Esophagus (tissue), 2 donors: ENCODE data around the gene ZDHHC17. TPM values are rescaled to one million over a fixed set of nuclear protein-coding genes. Genes with fewer than 3 reads are reported as not detected.

ENCODE experiments used
- H3K27ac ChIP-seq, 2 donors: one replicate each; pipeline ENCODE4 v1.5.1; 2013; ENCODE audit warnings: low read depth in 2 of 2, mild to moderate bottlenecking in 2 of 2, inconsistent platforms in 1 of 2, low read length in 1 of 2, moderate library complexity in 1 of 2
- H3K27me3 ChIP-seq, 2 donors: one replicate each; pipeline ENCODE4 v1.6.1; 2013; ENCODE audit warnings: low read length in 2 of 2, control low read depth in 1 of 2, mild to moderate bottlenecking in 1 of 2; ENCODE audit not compliant: insufficient read depth in 2 of 2, control insufficient read depth in 1 of 2
- H3K36me3 ChIP-seq, 2 donors: one replicate each; pipeline ENCODE4 v1.6.1; 2013; ENCODE audit warnings: low read length in 1 of 2; ENCODE audit not compliant: control insufficient read depth in 2 of 2, insufficient read depth in 2 of 2
- H3K4me1 ChIP-seq, 2 donors: one replicate each; pipeline ENCODE4 v1.6.1; 2013; ENCODE audit warnings: low read length in 1 of 2; ENCODE audit not compliant: control insufficient read depth in 2 of 2, insufficient read depth in 2 of 2
- H3K4me3 ChIP-seq, 2 donors: one replicate each; pipeline ENCODE4 v1.5.1; 2013; ENCODE audit warnings: low read length in 2 of 2, mild to moderate bottlenecking in 2 of 2, low read depth in 1 of 2, moderate library complexity in 1 of 2
- H3K9me3 ChIP-seq, 2 donors: one replicate each; pipeline ENCODE4 v1.6.1; 2013; ENCODE audit warnings: mild to moderate bottlenecking in 2 of 2, low read depth in 1 of 2, low read length in 1 of 2, moderate library complexity in 1 of 2; ENCODE audit not compliant: control insufficient read depth in 2 of 2, insufficient read depth in 1 of 2
- WGBS, 2 donors: extraction: QIAGEN DNeasy Blood & Tissue Kit; methylation state at CpG; one replicate each; pipeline ENCODE4 v1.1.7; 2013; 5-methylcytosine and 5-hydroxymethylcytosine counted together
- polyA plus RNA-seq, 2 donors: library from polyadenylated mRNA; stranded (reverse); fragments of 200-250 nt; gene quantifications; one replicate each; pipeline ENCODE4 v1.2.3, GENCODE V29; 2013
- donor health status: healthy with polysubstance abuse.
- donor health status: Bipolar disorder and iron deficiency.

The ZDHHC17 gene
- polyA plus RNA-seq, 2 donors, result 5.3 to 6.6 TPM

DNA sequence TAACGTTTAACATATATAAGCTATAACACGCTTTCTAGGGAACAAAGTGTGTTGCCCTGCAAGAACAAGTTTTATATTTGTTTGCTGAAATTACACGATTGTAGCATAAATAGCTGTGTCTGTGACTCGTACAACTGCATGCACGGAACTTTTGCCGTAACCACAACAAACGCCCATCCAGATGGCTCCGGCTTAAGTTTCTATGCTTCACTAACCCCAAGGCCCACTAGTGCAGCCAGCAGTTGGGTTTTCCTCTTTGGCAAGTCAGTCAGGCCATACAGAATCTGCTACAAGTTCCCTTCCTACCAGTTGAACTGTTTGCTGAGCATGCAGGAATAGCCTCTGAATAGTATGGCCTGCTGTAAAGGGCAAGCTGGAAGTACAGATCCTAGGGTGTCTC is 102.8 kb downstream of the ZDHHC17 start:
- H3K4me1 ChIP-seq, result peaks cover 0 to 2% of the 10 kb centered on the region in 2 donors
- no peak overlapping the region for H3K4me3 ChIP-seq
- H3K27ac ChIP-seq, result no peak overlapping the region
- H3K27me3 ChIP-seq, result no peaks in the 10 kb centered on the region
- H3K36me3 ChIP-seq, result peaks cover 2 to 3% of the 10 kb centered on the region in 2 donors
- H3K9me3 ChIP-seq, result no peaks in the 10 kb centered on the region
- 48 to 57% methylated on average over 8 of the region's 8 CpGs for whole genome bisulfite sequencing, 2 donors

- H3K4me1 ChIP-seq, result peaks cover 2 to 3% of the 10 kb centered on the region in 2 donors
- H3K27me3 ChIP-seq, result no peaks in the 10 kb centered on the region
- H3K27ac ChIP-seq, result no peak overlapping the region
- H3K9me3 ChIP-seq, result no peaks in the 10 kb centered on the region
- no peaks in the 10 kb centered on the region for H3K36me3 ChIP-seq
- no peak overlapping the region for H3K4me3 ChIP-seq
- WGBS, 2 donors, result 52 to 72% methylated on average over 2 of the region's 2 CpGs
Observed at GRCh38 chr12:76871082-76871481, 107.2 kb downstream of the ZDHHC17 start.

- peaks cover 3 to 5% of the 10 kb centered on the region in 2 donors for H3K4me1 ChIP-seq
- H3K36me3 ChIP-seq, result no peaks in the 10 kb centered on the region
- no peaks in the 10 kb centered on the region for H3K9me3 ChIP-seq
- no peak overlapping the region for H3K4me3 ChIP-seq
- no peaks in the 10 kb centered on the region for H3K27me3 ChIP-seq
- no peak overlapping the region for H3K27ac ChIP-seq
- WGBS, 2 donors, result 40 to 50% methylated on average over 3 of the region's 3 CpGs
Observed at GRCh38 chr12:76871742-76872141, 107.8 kb downstream of the ZDHHC17 start.

GRCh38 chr12:76872415-76872814 is 108.5 kb downstream of the ZDHHC17 start:
- Histone ChIP-seq H3K36me3 (no peaks in the 10 kb centered on the region), H3K27ac (peak overlapping the region in 1 of 2 donors; percentile 55), H3K27me3 (no peaks in the 10 kb centered on the region), H3K4me3 (no peak overlapping the region), H3K4me1 (peaks cover 3 to 5% of the 10 kb centered on the region in 2 donors), H3K9me3 (no peaks in the 10 kb centered on the region)
- 68 to 70% methylated on average over 5 of the region's 5 CpGs for WGBS, 2 donors

- H3K27ac ChIP-seq, result no peak overlapping the region
- H3K4me1 ChIP-seq, result peaks cover 5% of the 10 kb centered on the region in 2 donors
- H3K36me3 ChIP-seq, result no peaks in the 10 kb centered on the region
- no peaks in the 10 kb centered on the region for H3K9me3 ChIP-seq
- no peak overlapping the region for H3K4me3 ChIP-seq
- H3K27me3 ChIP-seq, result no peaks in the 10 kb centered on the region
- 34 to 38% methylated on average over 3 of the region's 3 CpGs for WGBS, 2 donors
Observed at GRCh38 chr12:76874027-76874426, 110.1 kb downstream of the ZDHHC17 start.

DNA sequence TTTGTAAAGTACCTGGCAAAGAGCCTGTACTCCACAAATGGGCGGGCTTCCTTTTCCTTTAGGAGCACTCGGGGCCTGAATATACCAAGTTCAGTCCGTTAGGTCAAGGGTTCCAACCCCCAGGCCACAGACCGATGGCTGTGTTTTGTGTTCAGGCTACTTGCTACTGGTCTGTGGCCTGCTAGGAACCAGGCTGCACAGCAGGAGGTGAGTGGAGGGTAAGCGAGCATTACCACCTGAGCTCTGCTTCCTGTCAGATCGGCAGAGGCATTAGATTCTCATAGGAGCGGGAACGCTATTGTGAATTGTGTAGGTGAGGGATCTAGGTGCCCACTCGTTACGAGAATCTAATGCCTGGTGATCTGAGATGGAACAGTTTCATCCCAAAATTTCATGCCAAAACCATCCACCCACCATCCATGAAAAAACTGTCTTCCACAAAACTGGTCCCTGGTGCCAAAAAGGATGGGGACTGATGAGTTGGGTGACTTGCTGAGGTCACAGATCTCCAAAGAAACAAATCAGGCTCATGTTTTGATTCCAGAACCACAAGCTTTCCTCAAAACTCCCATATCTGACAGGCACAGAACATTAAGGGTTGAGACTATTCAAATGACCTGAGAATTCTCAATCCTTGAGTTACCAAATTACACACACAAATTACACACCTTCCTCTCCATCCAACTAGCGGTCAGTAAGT is 110.7 kb downstream of the ZDHHC17 start:
- H3K4me3 ChIP-seq, result no peak overlapping the region
- no peaks in the 10 kb centered on the region for H3K9me3 ChIP-seq
- peaks cover 5% of the 10 kb centered on the region in 2 donors for H3K4me1 ChIP-seq
- H3K27ac ChIP-seq, result peak overlapping the region in 1 of 2 donors; percentile 68
- no peaks in the 10 kb centered on the region for H3K36me3 ChIP-seq
- 63 to 67% methylated on average over 11 of the region's 11 CpGs for WGBS, 2 donors
- no peaks in the 10 kb centered on the region for H3K27me3 ChIP-seq

DNA sequence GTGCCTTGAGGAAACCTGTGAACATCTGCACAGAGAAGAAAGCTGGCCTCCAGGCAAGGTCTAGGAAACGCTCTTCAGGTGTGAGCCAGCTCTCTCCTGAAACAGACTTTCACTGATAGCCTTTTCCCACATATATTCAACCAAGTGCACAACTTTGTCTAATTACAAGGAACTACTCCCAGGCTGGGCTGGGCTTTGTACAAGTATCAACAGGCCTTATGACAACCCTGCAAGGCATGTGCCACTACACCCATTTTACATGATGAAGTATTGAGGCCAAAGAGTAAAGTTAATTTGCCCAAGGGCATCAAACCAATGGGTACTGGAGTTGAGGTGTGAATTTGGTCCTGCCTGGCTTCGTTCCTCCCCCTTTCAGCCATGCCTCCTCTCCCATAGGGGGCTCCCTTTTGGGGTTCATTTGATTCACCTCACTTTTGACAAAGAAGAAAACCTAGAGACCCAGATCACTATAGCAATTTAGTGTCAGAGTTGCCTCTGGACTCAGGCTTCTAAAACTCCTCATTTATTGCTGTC is 112.8 kb downstream of the ZDHHC17 start:
- WGBS, 2 donors, result 52 to 54% methylated on average over 2 of the region's 2 CpGs
- Histone ChIP-seq H3K36me3 (no peaks in the 10 kb centered on the region), H3K9me3 (no peaks in the 10 kb centered on the region), H3K4me3 (peak overlapping the region in 1 of 2 donors; percentile 71), H3K27me3 (no peaks in the 10 kb centered on the region), H3K4me1 (peaks cover 4 to 5% of the 10 kb centered on the region in 2 donors), H3K27ac (peak overlapping the region; percentile 76 to 83)

GRCh38 chr12:76878099-76878898 is 114.4 kb downstream of the ZDHHC17 start:
- H3K27me3 ChIP-seq, result no peaks in the 10 kb centered on the region
- H3K9me3 ChIP-seq, result peaks cover 0 to 2% of the 10 kb centered on the region in 2 donors
- H3K36me3 ChIP-seq, result no peaks in the 10 kb centered on the region
- 0 to 1% methylated on average over 43 to 44 of the region's 44 CpGs for WGBS, 2 donors
- peaks cover 2 to 4% of the 10 kb centered on the region in 2 donors for H3K4me1 ChIP-seq
- peak overlapping the region; percentile 64 to 71 for H3K4me3 ChIP-seq
- H3K27ac ChIP-seq, result peak overlapping the region; percentile 71 to 80

GRCh38 chr12:76878899-76879709 is 115.2 kb downstream of the ZDHHC17 start, which contains the start of gene CSRP2:
Gene CSRP2 (minus strand): TSS chr12:76879019. CDS start chr12:76866260, 12,759 bp downstream.
- peak within 1 kb of the TSS; percentile 64 to 71 for H3K4me3 ChIP-seq
- no peaks in the 10 kb centered on the region for H3K27me3 ChIP-seq
- 1 to 2% methylated on average over 58 to 71 of the region's 71 CpGs for WGBS, 2 donors
- H3K27ac ChIP-seq, result peak within 1 kb of the TSS; percentile 80 to 94
- peaks cover 2 to 4% of the 10 kb centered on the region in 2 donors for H3K4me1 ChIP-seq
- H3K36me3 ChIP-seq, result no peaks in the 10 kb centered on the region
- peaks cover 0 to 5% of the 10 kb centered on the region in 2 donors for H3K9me3 ChIP-seq
